Keratinocyte (primary cell): ENCODE measurements around the gene SLC7A5. TPM values are rescaled to one million over a fixed set of nuclear protein-coding genes. Genes with fewer than 3 reads are reported as not detected.

Source experiments
- DNase-seq: peaks from one replicate; pipeline ENCODE4 v3.0.0-alpha.2; 2011; ENCODE audit warnings: low read depth, missing footprints, low spot score
- FAIRE-seq: peaks from 2 replicates; lab custom pipeline; 2011; peaks lifted over from hg19 to GRCh38; lab: Jason Lieb, UNC
- H2AFZ ChIP-seq: 2 replicates; pipeline ENCODE4 v1.6.0; 2012; ENCODE audit warnings: low read length, control low read depth, inconsistent platforms; ENCODE audit not compliant: control insufficient read depth
- H3K27ac ChIP-seq: 2 replicates; pipeline ENCODE4 v1.5.1; 2011; ENCODE audit warnings: low read length; ENCODE audit not compliant: control insufficient read depth, insufficient read depth
- H3K27me3 ChIP-seq: 3 replicates; pipeline ENCODE4 v1.6.0; 2011; ENCODE audit warnings: low read length; ENCODE audit not compliant: control insufficient read depth, insufficient read depth; ENCODE audit errors: extremely low read depth
- H3K36me3 ChIP-seq, 2 experiments: 2 replicates in 1 of 2; 3 replicates in 1 of 2; pipeline ENCODE4 v1.5.1; 2011; ENCODE audit warnings: low read length in 2 of 2, mild to moderate bottlenecking in 1 of 2; ENCODE audit not compliant: control insufficient read depth in 2 of 2, insufficient read depth in 2 of 2; ENCODE audit errors: extremely low read depth in 1 of 2
- H3K4me1 ChIP-seq: 3 replicates; pipeline ENCODE4 v1.5.1; 2011; ENCODE audit warnings: low read length; ENCODE audit not compliant: control insufficient read depth, insufficient read depth; ENCODE audit errors: extremely low read depth
- H3K4me2 ChIP-seq: 3 replicates; pipeline ENCODE4 v1.6.0; 2011; ENCODE audit warnings: low read depth, low read length; ENCODE audit not compliant: control insufficient read depth, insufficient read depth; ENCODE audit errors: extremely low read depth
- H3K4me3 ChIP-seq, 3 experiments: fragments of 200-600 bp in 1 of 3; sonication (generic) in 1 of 3; 2 replicates in 2 of 3; 3 replicates in 1 of 3; pipeline ENCODE4 v1.5.1; 2011 to 2016; ENCODE audit warnings: low read length in 3 of 3, mild to moderate bottlenecking in 3 of 3, control low read depth in 2 of 3, inconsistent platforms in 1 of 3, low read depth in 1 of 3, mixed read lengths in 1 of 3, mixed run types in 1 of 3, moderate library complexity in 1 of 3; ENCODE audit not compliant: control insufficient read depth in 2 of 3, insufficient read depth in 2 of 3; ENCODE audit errors: extremely low read depth in 1 of 3
- H3K79me2 ChIP-seq: 2 replicates; pipeline ENCODE4 v1.6.0; 2012; ENCODE audit warnings: low read length; ENCODE audit not compliant: control insufficient read depth, insufficient read depth
- H3K9ac ChIP-seq: 3 replicates; pipeline ENCODE4 v1.6.0; 2011; ENCODE audit warnings: low read length; ENCODE audit not compliant: control insufficient read depth, insufficient read depth; ENCODE audit errors: extremely low read depth
- H3K9me1 ChIP-seq: 3 replicates; pipeline ENCODE4 v1.6.0; 2011; ENCODE audit warnings: low read length; ENCODE audit not compliant: control insufficient read depth, insufficient read depth; ENCODE audit errors: extremely low read depth
- H3K9me3 ChIP-seq: 2 replicates; pipeline ENCODE4 v1.5.1; 2012; ENCODE audit warnings: low read depth, low read length; ENCODE audit not compliant: control insufficient read depth
- H4K20me1 ChIP-seq: 3 replicates; pipeline ENCODE4 v1.6.0; 2011; ENCODE audit warnings: low read length; ENCODE audit not compliant: control insufficient read depth, insufficient read depth; ENCODE audit errors: extremely low read depth
- EZH2 ChIP-seq: IDR thresholded peaks from one replicate; pipeline ENCODE4 v1.6.1; 2012; ENCODE audit warnings: inconsistent platforms, mild to moderate bottlenecking, low read length, moderate library complexity
- dilution Hi-C: fragments of 300-500 bp; cut with MboI; formaldehyde crosslinking; loops from one replicate; pipeline ENCODE4 v1.7.0; 2020; ENCODE audit warnings: low sequenced_read_pairs; ENCODE audit not compliant: extremely low pct_ligation_motif_present
- polyA plus RNA-seq, 5 experiments: library from polyadenylated mRNA; depleted of rRNA in 3 of 5; stranded (reverse) in 3 of 5; stranded (forward) in 1 of 5; unstranded in 1 of 5; fragments of >200 nt; gene quantifications; 1 replicate in 1 of 5; 2 replicates in 3 of 5; 3 replicates in 1 of 5; pipeline versions ENCODE4 v1.2.1 to v1.2.3, GENCODE V29; 2011 to 2012; ENCODE audit warnings: missing spikeins in 2 of 5, low read depth in 1 of 5, low replicate concordance in 1 of 5
- TF ChIP-seq, protein P1 (sequence below), 3 experiments: IDR thresholded peaks in 1 of 3; conservative IDR thresholded peaks in 1 of 3; optimal IDR thresholded peaks in 1 of 3; 2 replicates in 2 of 3; 3 replicates in 1 of 3; pipeline versions ENCODE3 to v1.5.1; 2011; ENCODE audit warnings: low read length in 3 of 3, mild to moderate bottlenecking in 3 of 3, moderate library complexity in 2 of 3, control low read depth in 1 of 3, inconsistent platforms in 1 of 3; ENCODE audit not compliant: insufficient read depth in 2 of 3; ENCODE audit errors: extremely low read depth in 1 of 3

SLC7A5 gene
- polyA plus RNA-seq, 1 donor (not counting 4 experiments of a cell fraction or from before 2014, with no cell fraction given): 114 TPM

DNA sequence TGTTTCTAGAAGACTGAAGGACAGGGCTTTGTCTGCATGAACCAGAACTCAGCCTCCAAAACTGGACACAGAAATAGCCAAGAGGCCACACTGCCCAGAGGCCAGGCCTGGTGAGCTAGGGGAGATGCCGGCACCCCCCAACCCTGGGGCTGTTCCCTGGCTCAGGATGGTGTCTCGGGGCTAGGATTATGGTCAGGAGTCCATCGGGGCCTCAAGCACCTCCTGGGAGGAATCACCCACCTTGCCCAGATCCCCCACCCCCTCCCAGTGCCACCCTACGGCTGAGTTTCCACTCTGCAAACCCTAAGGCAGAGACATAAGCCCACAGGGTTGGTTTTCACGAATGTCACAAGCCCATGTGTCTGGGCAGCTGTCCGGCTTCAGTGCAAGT lies 37.2 kb downstream of the SLC7A5 start:
- no peak overlapping the region for H3K27ac ChIP-seq
- H3K9me1 ChIP-seq: no peaks in the 10 kb centered on the region
- FAIRE-seq (no peak), DNase-seq (no peak)
- no peak overlapping the region for H3K9ac ChIP-seq
- dilution Hi-C loops: no loop called here
- no peaks in the 10 kb centered on the region for H3K27me3 ChIP-seq
- H3K36me3 ChIP-seq: peaks cover 47 to 53% of the 10 kb centered on the region in 2 experiments
- peaks cover 30% of the 10 kb centered on the region for H3K4me1 ChIP-seq
- H3K9me3 ChIP-seq: no peaks in the 10 kb centered on the region
- no peaks in the 10 kb centered on the region for H4K20me1 ChIP-seq
- no peak overlapping the region for H3K4me2 ChIP-seq
- no peak overlapping the region for H2AFZ ChIP-seq
- H3K79me2 ChIP-seq: peaks cover 4% of the 10 kb centered on the region
- no peak overlapping the region for H3K4me3 ChIP-seq
- TF ChIP-seq, protein P1, sequence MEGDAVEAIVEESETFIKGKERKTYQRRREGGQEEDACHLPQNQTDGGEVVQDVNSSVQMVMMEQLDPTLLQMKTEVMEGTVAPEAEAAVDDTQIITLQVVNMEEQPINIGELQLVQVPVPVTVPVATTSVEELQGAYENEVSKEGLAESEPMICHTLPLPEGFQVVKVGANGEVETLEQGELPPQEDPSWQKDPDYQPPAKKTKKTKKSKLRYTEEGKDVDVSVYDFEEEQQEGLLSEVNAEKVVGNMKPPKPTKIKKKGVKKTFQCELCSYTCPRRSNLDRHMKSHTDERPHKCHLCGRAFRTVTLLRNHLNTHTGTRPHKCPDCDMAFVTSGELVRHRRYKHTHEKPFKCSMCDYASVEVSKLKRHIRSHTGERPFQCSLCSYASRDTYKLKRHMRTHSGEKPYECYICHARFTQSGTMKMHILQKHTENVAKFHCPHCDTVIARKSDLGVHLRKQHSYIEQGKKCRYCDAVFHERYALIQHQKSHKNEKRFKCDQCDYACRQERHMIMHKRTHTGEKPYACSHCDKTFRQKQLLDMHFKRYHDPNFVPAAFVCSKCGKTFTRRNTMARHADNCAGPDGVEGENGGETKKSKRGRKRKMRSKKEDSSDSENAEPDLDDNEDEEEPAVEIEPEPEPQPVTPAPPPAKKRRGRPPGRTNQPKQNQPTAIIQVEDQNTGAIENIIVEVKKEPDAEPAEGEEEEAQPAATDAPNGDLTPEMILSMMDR (optimal IDR thresholded peaks at IDR 0.05 in 1 of 3, IDR thresholded peaks at IDR 0.05 in 1 of 3, conservative IDR thresholded peaks at IDR 0.05 in 1 of 3; ENCODE audit: extremely low read depth in 1 of 3, insufficient read depth in 2 of 3, low read length in 3 of 3): no peak
- no peak for TF ChIP-seq EZH2

DNA sequence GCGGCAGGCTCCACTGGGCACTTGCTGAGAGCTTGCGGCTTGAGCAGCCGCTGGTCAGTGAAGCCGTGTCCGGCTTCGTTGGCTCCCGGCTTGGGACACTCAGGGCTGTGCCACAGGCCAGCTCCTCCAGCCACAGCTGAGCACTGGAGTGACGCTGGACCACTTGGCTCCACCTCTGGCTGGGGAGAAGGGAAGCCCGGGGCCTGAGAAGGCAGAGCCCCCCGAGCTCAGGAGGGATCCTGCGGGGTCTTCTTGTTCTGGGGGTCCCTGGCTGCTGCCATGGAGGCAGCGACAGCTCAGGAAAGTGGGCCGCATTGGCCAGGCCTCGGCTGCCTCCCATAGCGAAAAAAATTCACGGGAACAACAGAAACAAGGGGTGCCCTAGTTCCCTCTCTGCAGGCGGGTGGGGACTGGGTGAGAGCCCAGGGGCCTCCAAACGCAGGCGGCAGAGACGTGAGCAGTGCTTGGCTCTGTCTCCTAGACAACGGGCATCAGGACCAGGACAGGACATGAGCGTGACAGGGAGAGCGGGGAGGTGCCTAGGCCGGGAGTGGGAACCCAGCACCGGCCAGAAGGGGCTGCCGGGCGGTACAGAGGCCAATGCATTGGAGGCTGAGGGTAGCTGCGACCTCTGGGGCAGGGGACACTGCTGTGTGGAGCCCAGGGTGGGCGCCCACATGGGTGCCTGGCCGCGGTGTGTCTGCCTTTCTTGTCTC lies 37.7 kb downstream of the SLC7A5 start:
- no peak overlapping the region for H3K27ac ChIP-seq
- no peaks in the 10 kb centered on the region for H3K9me3 ChIP-seq
- no peak overlapping the region for H3K4me3 ChIP-seq
- no peak for TF ChIP-seq EZH2
- TF ChIP-seq, protein P1 (optimal IDR thresholded peaks at IDR 0.05 in 1 of 3, IDR thresholded peaks at IDR 0.05 in 1 of 3, conservative IDR thresholded peaks at IDR 0.05 in 1 of 3; ENCODE audit: extremely low read depth in 1 of 3, insufficient read depth in 2 of 3, low read length in 3 of 3): no peak
- no peak for FAIRE-seq
- dilution Hi-C loops: no loop called here
- no peak overlapping the region for H3K4me2 ChIP-seq
- H3K36me3 ChIP-seq: peaks cover 41 to 53% of the 10 kb centered on the region in 2 experiments
- H3K9ac ChIP-seq: no peak overlapping the region
- H2AFZ ChIP-seq: no peak overlapping the region
- H3K27me3 ChIP-seq: no peaks in the 10 kb centered on the region
- peaks cover 30% of the 10 kb centered on the region for H3K4me1 ChIP-seq
- DNase-seq: no peak
- peaks cover 4% of the 10 kb centered on the region for H3K79me2 ChIP-seq
- no peaks in the 10 kb centered on the region for H4K20me1 ChIP-seq
- H3K9me1 ChIP-seq: no peaks in the 10 kb centered on the region
